Neural progenitor cell (in vitro differentiated cells): Measurements from ENCODE around the gene IER5L. TPM values are rescaled to one million over a fixed set of nuclear protein-coding genes. Genes with fewer than 3 reads are reported as not detected.
A peak's percentile ranks its signal among the peaks of the same experiment; 100 is the strongest.

Experiments
- DNase-seq: peaks from one replicate; pipeline ENCODE4 v3.0.0-alpha.2; 2016; ENCODE audit warnings: low spot score
- H2AFZ ChIP-seq: fragments of 200-600 bp; sonication (generic); replicated peaks from 2 replicates; pipeline ENCODE4 v1.6.1; 2016; ENCODE audit warnings: antibody characterized with exemption
- H3F3A ChIP-seq: fragments of 200-600 bp; sonication (generic); 2 replicates; pipeline ENCODE4 v1.6.1; 2016; ENCODE audit warnings: antibody characterized with exemption, low read depth
- H3K27ac ChIP-seq: fragments of 200-600 bp; sonication (generic); 2 replicates; pipeline ENCODE4 v1.5.1; 2016; ENCODE audit warnings: mild to moderate bottlenecking
- H3K27me3 ChIP-seq: fragments of 200-600 bp; sonication (generic); 2 replicates; pipeline ENCODE4 v1.6.1; 2016; ENCODE audit warnings: mild to moderate bottlenecking, moderate library complexity
- H3K36me3 ChIP-seq: fragments of 200-600 bp; sonication (generic); 2 replicates; pipeline ENCODE4 v1.5.1; 2016
- H3K4me1 ChIP-seq: fragments of 200-600 bp; sonication (generic); 2 replicates; pipeline ENCODE4 v1.6.1; 2016; ENCODE audit warnings: mixed run types
- H3K4me2 ChIP-seq: fragments of 200-600 bp; sonication (generic); 2 replicates; pipeline ENCODE4 v1.6.1; 2016
- H3K4me3 ChIP-seq: fragments of 200-600 bp; sonication (generic); 2 replicates; pipeline ENCODE4 v1.5.1; 2016
- H3K79me2 ChIP-seq: fragments of 200-600 bp; sonication (generic); 2 replicates; pipeline ENCODE4 v1.6.1; 2016; ENCODE audit warnings: low read depth
- H3K9ac ChIP-seq: fragments of 200-600 bp; sonication (generic); 2 replicates; pipeline ENCODE4 v1.6.1; 2016
- H3K9me3 ChIP-seq: fragments of 200-600 bp; sonication (generic); 2 replicates; pipeline ENCODE4 v1.5.1; 2016; ENCODE audit warnings: low read depth
- H4K20me1 ChIP-seq: fragments of 200-600 bp; sonication (generic); 2 replicates; pipeline ENCODE4 v1.6.1; 2016; ENCODE audit warnings: low read depth
- H3K27ac Mint-ChIP-seq: 3 replicates; pipeline ENCODE4 v1.8.0; 2021; ENCODE audit warnings: mixed read lengths
- H3K27me3 Mint-ChIP-seq: 2 replicates; pipeline ENCODE4 v1.8.0; 2022; ENCODE audit warnings: low read depth, mild to moderate bottlenecking, inconsistent platforms, moderate library complexity, mixed read lengths; ENCODE audit not compliant: insufficient read depth
- H3K36me3 Mint-ChIP-seq: 3 replicates; pipeline ENCODE4 v1.8.0; 2021; ENCODE audit warnings: mixed read lengths
- H3K4me1 Mint-ChIP-seq: 3 replicates; pipeline ENCODE4 v1.8.0; 2021; ENCODE audit warnings: mixed read lengths
- H3K4me3 Mint-ChIP-seq: 3 replicates; pipeline ENCODE4 v1.8.0; 2021; ENCODE audit warnings: mild to moderate bottlenecking, moderate library complexity, mixed read lengths
- H3K9me3 Mint-ChIP-seq: 3 replicates; pipeline ENCODE4 v1.8.0; 2020; ENCODE audit warnings: mixed read lengths
- EZH2 ChIP-seq: fragments of 200-600 bp; sonication (generic); IDR thresholded peaks from 2 replicates; pipeline ENCODE4 v1.6.1; 2017; ENCODE audit warnings: antibody characterized with exemption, mild to moderate bottlenecking, moderate library complexity
- EZH2phosphoT487 ChIP-seq: fragments of 200-600 bp; sonication (generic); IDR thresholded peaks from 2 replicates; pipeline ENCODE4 v1.6.1; 2017; ENCODE audit warnings: antibody characterized with exemption
- total RNA-seq: library from RNA; depleted of rRNA; stranded (reverse); fragments of >200 nt; gene quantifications from 2 replicates; pipeline ENCODE4 v1.2.3, GENCODE V29; 2015; ENCODE audit warnings: low replicate concordance
- TF ChIP-seq, protein P1 (sequence below): fragments of 200-600 bp; sonication (generic); IDR thresholded peaks from 2 replicates; pipeline ENCODE4 v1.5.1; 2017; ENCODE audit warnings: antibody characterized with exemption, mild to moderate bottlenecking

Gene IER5L
- total RNA-seq, 1 donor from 2014 or later = 12.2 TPM

DNA sequence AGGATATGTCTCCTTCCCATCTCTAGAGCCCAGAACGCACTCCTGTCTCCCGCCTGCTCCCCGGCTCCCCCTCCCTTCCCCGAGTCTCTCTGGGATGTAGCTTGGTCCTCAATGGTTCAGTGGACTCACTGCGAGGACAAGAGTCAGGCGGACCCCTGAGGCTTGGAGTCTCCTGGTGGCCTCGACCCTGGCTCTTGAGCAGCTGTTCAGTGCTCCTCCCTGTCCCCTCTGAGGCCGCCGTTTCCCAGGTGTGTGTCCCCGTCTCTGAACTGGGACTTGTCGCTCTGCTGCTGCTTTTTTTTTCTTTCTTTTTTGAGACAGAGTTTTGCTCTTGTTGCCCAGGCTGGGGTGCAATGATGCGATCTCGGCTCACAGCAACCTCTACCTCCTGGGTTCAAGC is 44.8 kb upstream of the IER5L start:
- TF ChIP-seq, protein P1, sequence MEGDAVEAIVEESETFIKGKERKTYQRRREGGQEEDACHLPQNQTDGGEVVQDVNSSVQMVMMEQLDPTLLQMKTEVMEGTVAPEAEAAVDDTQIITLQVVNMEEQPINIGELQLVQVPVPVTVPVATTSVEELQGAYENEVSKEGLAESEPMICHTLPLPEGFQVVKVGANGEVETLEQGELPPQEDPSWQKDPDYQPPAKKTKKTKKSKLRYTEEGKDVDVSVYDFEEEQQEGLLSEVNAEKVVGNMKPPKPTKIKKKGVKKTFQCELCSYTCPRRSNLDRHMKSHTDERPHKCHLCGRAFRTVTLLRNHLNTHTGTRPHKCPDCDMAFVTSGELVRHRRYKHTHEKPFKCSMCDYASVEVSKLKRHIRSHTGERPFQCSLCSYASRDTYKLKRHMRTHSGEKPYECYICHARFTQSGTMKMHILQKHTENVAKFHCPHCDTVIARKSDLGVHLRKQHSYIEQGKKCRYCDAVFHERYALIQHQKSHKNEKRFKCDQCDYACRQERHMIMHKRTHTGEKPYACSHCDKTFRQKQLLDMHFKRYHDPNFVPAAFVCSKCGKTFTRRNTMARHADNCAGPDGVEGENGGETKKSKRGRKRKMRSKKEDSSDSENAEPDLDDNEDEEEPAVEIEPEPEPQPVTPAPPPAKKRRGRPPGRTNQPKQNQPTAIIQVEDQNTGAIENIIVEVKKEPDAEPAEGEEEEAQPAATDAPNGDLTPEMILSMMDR = no peak
- no peak for TF ChIP-seq EZH2
- no peak for TF ChIP-seq EZH2phosphoT487
- H3K27me3 Mint-ChIP-seq = peaks cover 31% of the 10 kb centered on the region
- H3K9me3 Mint-ChIP-seq = no peaks in the 10 kb centered on the region
- H3K4me3 ChIP-seq = no peak overlapping the region
- H3K4me1 ChIP-seq = peaks cover 20% of the 10 kb centered on the region
- H4K20me1 ChIP-seq = no peaks in the 10 kb centered on the region
- no peak overlapping the region for H3K27ac ChIP-seq
- H3K79me2 ChIP-seq = no peaks in the 10 kb centered on the region
- no peak for DNase-seq
- H3K9ac ChIP-seq = no peak overlapping the region
- H3K27ac Mint-ChIP-seq = peak overlapping the region; percentile 96
- peaks cover 44% of the 10 kb centered on the region for H3K4me1 Mint-ChIP-seq
- no peak overlapping the region for H3K4me3 Mint-ChIP-seq
- H2AFZ ChIP-seq = no peak overlapping the region
- H3K9me3 ChIP-seq = no peaks in the 10 kb centered on the region
- H3K4me2 ChIP-seq = no peak overlapping the region
- no peaks in the 10 kb centered on the region for H3K36me3 Mint-ChIP-seq
- no peaks in the 10 kb centered on the region for H3K36me3 ChIP-seq
- H3K27me3 ChIP-seq = no peaks in the 10 kb centered on the region
- H3F3A ChIP-seq = peaks cover 9% of the 10 kb centered on the region

DNA sequence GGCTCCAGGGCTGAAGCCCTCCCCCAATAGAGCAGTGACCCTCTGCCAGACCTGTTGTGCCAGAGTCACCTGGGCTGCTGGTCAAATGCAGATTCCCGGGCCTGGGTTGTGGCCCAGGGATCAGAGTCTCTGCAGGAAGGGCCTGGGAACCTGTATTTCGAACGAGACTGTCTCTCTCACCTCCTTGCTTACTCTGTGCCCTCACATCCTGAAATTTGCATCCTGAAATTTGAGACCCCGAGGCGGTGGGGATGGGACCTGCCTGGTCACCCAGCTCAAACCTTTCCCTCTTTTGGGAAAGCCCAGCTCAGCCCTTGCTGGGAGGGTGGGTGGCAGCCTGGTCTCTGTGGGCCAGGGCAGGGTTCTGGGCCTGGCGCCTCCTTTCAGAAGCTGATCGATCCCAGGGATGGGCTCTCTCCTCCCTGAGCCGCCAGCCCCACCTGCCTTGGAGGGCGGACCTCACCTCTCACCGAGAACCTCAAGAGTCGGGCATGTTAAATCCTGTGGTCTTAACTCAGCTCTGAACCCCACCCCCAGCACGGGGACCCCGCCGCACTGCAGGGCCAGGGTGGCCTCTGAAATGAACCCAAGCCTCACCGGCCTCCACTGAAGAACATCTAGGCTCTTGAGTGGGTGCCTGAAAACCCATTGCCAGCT is 44.0 kb upstream of the IER5L start:
- no peaks in the 10 kb centered on the region for H4K20me1 ChIP-seq
- no peak overlapping the region for H3K4me2 ChIP-seq
- Mint-ChIP-seq H3K9me3 (no peaks in the 10 kb centered on the region), H3K4me3 (no peak overlapping the region), H3K4me1 (peaks cover 49% of the 10 kb centered on the region), H3K27ac (peak overlapping the region; percentile 96), H3K36me3 (no peaks in the 10 kb centered on the region), H3K27me3 (peaks cover 31% of the 10 kb centered on the region)
- no peak overlapping the region for H3K9ac ChIP-seq
- H3K27ac ChIP-seq = no peak overlapping the region
- no peak overlapping the region for H2AFZ ChIP-seq
- no peaks in the 10 kb centered on the region for H3K9me3 ChIP-seq
- no peak for TF ChIP-seq EZH2phosphoT487
- TF ChIP-seq, protein P1 = no peak
- H3K27me3 ChIP-seq = no peaks in the 10 kb centered on the region
- DNase-seq = no peak
- H3F3A ChIP-seq = peaks cover 9% of the 10 kb centered on the region
- H3K4me3 ChIP-seq = no peak overlapping the region
- H3K4me1 ChIP-seq = peaks cover 20% of the 10 kb centered on the region
- H3K79me2 ChIP-seq = no peaks in the 10 kb centered on the region
- no peaks in the 10 kb centered on the region for H3K36me3 ChIP-seq

DNA sequence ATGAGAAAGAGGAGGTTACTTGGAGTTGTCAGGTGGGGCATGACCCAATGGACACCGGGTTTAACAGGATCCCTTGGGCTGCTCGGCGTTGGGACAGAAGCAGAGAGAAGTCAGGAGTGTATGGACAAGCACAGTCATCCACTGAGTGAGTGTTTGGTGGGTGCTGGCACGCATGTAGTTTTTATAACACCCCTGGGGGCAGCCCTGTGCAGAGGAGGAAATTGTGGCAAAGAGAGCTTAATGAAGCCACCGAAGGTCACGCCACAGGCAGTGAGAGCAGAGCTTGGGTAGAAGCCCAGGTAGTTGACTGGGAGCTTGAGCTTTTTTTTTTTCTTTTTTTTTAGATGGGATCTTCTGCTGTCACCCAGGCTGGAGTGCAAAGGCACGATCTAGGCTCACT is 43.2 kb upstream of the IER5L start:
- Mint-ChIP-seq H3K27me3 (peaks cover 29% of the 10 kb centered on the region), H3K9me3 (no peaks in the 10 kb centered on the region), H3K27ac (peak overlapping the region; percentile 10), H3K4me1 (peaks cover 51% of the 10 kb centered on the region), H3K36me3 (no peaks in the 10 kb centered on the region), H3K4me3 (no peak overlapping the region)
- TF ChIP-seq, protein P1 = no peak
- TF ChIP-seq EZH2phosphoT487 = no peak
- no peak for TF ChIP-seq EZH2
- no peaks in the 10 kb centered on the region for H3K79me2 ChIP-seq
- no peak overlapping the region for H3K27ac ChIP-seq
- H4K20me1 ChIP-seq = no peaks in the 10 kb centered on the region
- no peaks in the 10 kb centered on the region for H3K36me3 ChIP-seq
- H3F3A ChIP-seq = peaks cover 8% of the 10 kb centered on the region
- no peak for DNase-seq
- H3K4me2 ChIP-seq = no peak overlapping the region
- H3K9ac ChIP-seq = no peak overlapping the region
- no peaks in the 10 kb centered on the region for H3K9me3 ChIP-seq
- H3K4me3 ChIP-seq = no peak overlapping the region
- no peaks in the 10 kb centered on the region for H3K27me3 ChIP-seq
- H3K4me1 ChIP-seq = peaks cover 19% of the 10 kb centered on the region
- H2AFZ ChIP-seq = no peak overlapping the region
